ENCODE measurements around the gene FGFBP3. TPM values are rescaled to one million over a fixed set of nuclear protein-coding genes. Genes with fewer than 3 reads are reported as not detected.

The FGFBP3 gene
- total and polyA plus RNA-seq, 2 experiments from 2014 or later: 65.7 to 73.9 TPM

- Histone ChIP-seq H2AFZ (peak within 1 kb of the TSS; percentile 35), H3K9me2 (ENCODE audit: insufficient read depth) (no peaks in the 10 kb centered on the region), H3K79me2 (replicated peaks; ENCODE audit: insufficient read depth) (peaks cover 46% of the 10 kb centered on the region), H3K4me2 (peak within 1 kb of the TSS; percentile 84), H3K27ac (ENCODE audit: low read depth) (peak within 1 kb of the TSS; percentile 85), H4K20me1 (replicated peaks; ENCODE audit: insufficient read depth) (peaks cover 29% of the 10 kb centered on the region), H3K4me3 (peak within 1 kb of the TSS; percentile 78), H3K27me3 (ENCODE audit: insufficient read depth) (no peaks in the 10 kb centered on the region), H3K36me3 (ENCODE audit: insufficient read depth) (no peaks in the 10 kb centered on the region), H3F3A (replicated peaks; ENCODE audit: low read depth) (0 out of 2 replicates have a peak, but pooled peaks cover 5% of the 10 kb centered on the region), H3K4me1 (ENCODE audit: insufficient read depth) (peaks cover 7% of the 10 kb centered on the region; the same call in 1 of the 2 replicates)
- peak; percentile 98 for DNase-seq (ENCODE audit: low spot score)
- TF ChIP-seq NANOG (IDR thresholded peaks at IDR 0.05; ENCODE audit: borderline replicate concordance) (no peak), CREB1 (CRISPR knock-in tag; IDR thresholded peaks at IDR 0.05; ENCODE audit: low read depth) (peak; percentile 97), CTCF (conservative IDR thresholded peaks at IDR 0.05; ENCODE audit: low read depth in 2 of 2) (no peak), ZNF114 (CRISPR knock-in tag; IDR thresholded peaks at IDR 0.05) (no peak), EZH2phosphoT487 (IDR thresholded peaks at IDR 0.05; ENCODE audit: unreplicated experiment) (no peak), REST (IDR thresholded peaks at IDR 0.05; ENCODE audit: unreplicated experiment) (no peak), EZH2 (IDR thresholded peaks at IDR 0.05; ENCODE audit: low read depth, unreplicated experiment) (no peak), JUNB (IDR thresholded peaks at IDR 0.05; ENCODE audit: unreplicated experiment) (no peak), ZNF331 (CRISPR knock-in tag; IDR thresholded peaks at IDR 0.05; ENCODE audit: low read depth) (no peak), POLR2AphosphoS5 (IDR thresholded peaks at IDR 0.05; ENCODE audit: low read depth) (peak; percentile 96), STAT1 (IDR thresholded peaks at IDR 0.05; ENCODE audit: unreplicated experiment) (no peak), ETS1 (IDR thresholded peaks at IDR 0.05) (peak; percentile 66), ZNF462 (CRISPR knock-in tag; IDR thresholded peaks at IDR 0.05) (no peak)
- peaks cover 9% of the 10 kb centered on the region; the same call in 2 of the 3 replicates for H3K9me3 Mint-ChIP-seq
- H3K36me3 Mint-ChIP-seq (ENCODE audit: low read depth): peaks cover 16% of the 10 kb centered on the region
- H3K4me1 Mint-ChIP-seq: peaks cover 23% of the 10 kb centered on the region
- peak; percentile 91 for ATAC-seq
- H3K27ac Mint-ChIP-seq: peak within 1 kb of the TSS; percentile 97
- peak within 1 kb of the TSS; percentile 94 for H3K4me3 Mint-ChIP-seq
- peaks cover 12% of the 10 kb centered on the region for H3K27me3 Mint-ChIP-seq (ENCODE audit: insufficient read depth, low read depth, poor library complexity)
Measured at GRCh38 chr10:91923371-91924211, 14.3 kb upstream of the FGFBP3 start, which contains the start of gene BTAF1. TSS of gene BTAF1 (plus strand) at chr10:91923770. CDS start at chr10:91924077, 307 bp downstream.

Data from GM23338 (cell line).